ENCODE results near the gene SYK. TPM values are rescaled to one million over a fixed set of nuclear protein-coding genes. Genes with fewer than 3 reads are reported as not detected.

Gene SYK
- polyA plus RNA-seq, 3 donors = 51.1 to 186 (median 177) TPM

- H3K4me3 ChIP-seq (replicated peaks in 1 of 3; ENCODE audit: low read depth in 2 of 3, low read length in 3 of 3) = no peak overlapping the region
- H4K20me1 ChIP-seq (ENCODE audit: insufficient read depth, low read length) = no peaks in the 10 kb centered on the region
- WGBS (ENCODE audit: insufficient coverage) = 100% methylated on average over 2 of the region's 3 CpGs
- H3K27me3 ChIP-seq (ENCODE audit: control insufficient read depth in 2 of 2, insufficient read depth in 2 of 2, low read length in 2 of 2) = no peaks in the 10 kb centered on the region
- H3K36me3 ChIP-seq (replicated peaks in 1 of 2; ENCODE audit: control insufficient read depth in 1 of 2, insufficient read depth in 2 of 2, low read length in 2 of 2) = no peaks in the 10 kb centered on the region
- no peak overlapping the region for H3K4me2 ChIP-seq (replicated peaks; ENCODE audit: extremely low read depth, low read length, poor library complexity, severe bottlenecking)
- Mint-ChIP-seq H3K27ac (peak overlapping the region in 3 of 7 donors; percentile 28 to 75 (median 65)), H3K27me3 (ENCODE audit: low read depth in 3 of 3) (peaks cover 0 to 2% (median 2%) of the 10 kb centered on the region in 3 donors), H3K36me3 (no peaks in the 10 kb centered on the region), H3K4me1 (peaks cover 6% of the 10 kb centered on the region), H3K9me3 (peaks cover 0 to 1% (median 0%) of the 10 kb centered on the region in 7 donors), H3K4me3 (no peak overlapping the region)
- no peak for TF ChIP-seq CTCF (IDR thresholded peaks at IDR 0.05)
- no peak overlapping the region for H3K9ac ChIP-seq (ENCODE audit: insufficient read depth, low read length, poor library complexity, severe bottlenecking)
- intact Hi-C loops (cut with micrococcal nuclease) = loop anchor here in 1 of 2 donors (10.0 kb wide), 1 partner anchor 775 kb away; no protein-coding TSS in a partner anchor
- H3K27ac ChIP-seq (ENCODE audit: low read depth in 1 of 2, low read length in 2 of 2) = no peak overlapping the region
- DNase-seq = no peak
- no peaks in the 10 kb centered on the region for H3K9me3 ChIP-seq (replicated peaks in 1 of 2; ENCODE audit: control insufficient read depth in 1 of 2, insufficient read depth in 1 of 2, low read length in 2 of 2)
- peaks cover 0 to 6% of the 10 kb centered on the region in 2 donors for H3K4me1 ChIP-seq (ENCODE audit: control insufficient read depth in 1 of 2, insufficient read depth in 2 of 2, low read length in 2 of 2)
- H2AFZ ChIP-seq (ENCODE audit: insufficient read depth, low read depth, low read length, poor library complexity, severe bottlenecking) = no peak overlapping the region
- no peaks in the 10 kb centered on the region for H3K79me2 ChIP-seq (ENCODE audit: insufficient read depth, low read length)
These were observed 108.2 kb downstream of the SYK start for GRCh38 chr9:90909747-90910283.

GRCh38 chr9:90914196-90914595 lies 112.6 kb downstream of the SYK start:
- no peaks in the 10 kb centered on the region for H3K36me3 ChIP-seq (replicated peaks in 1 of 2; ENCODE audit: control insufficient read depth in 1 of 2, insufficient read depth in 2 of 2, low read length in 2 of 2)
- no peak overlapping the region for H2AFZ ChIP-seq (ENCODE audit: insufficient read depth, low read depth, low read length, poor library complexity, severe bottlenecking)
- no peak for DNase-seq
- no peak overlapping the region for H3K4me3 ChIP-seq (replicated peaks in 1 of 3; ENCODE audit: low read depth in 2 of 3, low read length in 3 of 3)
- no peak overlapping the region for H3K4me2 ChIP-seq (replicated peaks; ENCODE audit: extremely low read depth, low read length, poor library complexity, severe bottlenecking)
- Mint-ChIP-seq H3K36me3 (no peaks in the 10 kb centered on the region), H3K27me3 (ENCODE audit: low read depth in 3 of 3) (no peaks in the 10 kb centered on the region), H3K9me3 (no peaks in the 10 kb centered on the region), H3K4me3 (no peak overlapping the region), H3K27ac (no peak overlapping the region), H3K4me1 (peaks cover 6% of the 10 kb centered on the region)
- H3K79me2 ChIP-seq (ENCODE audit: insufficient read depth, low read length) = no peaks in the 10 kb centered on the region
- TF ChIP-seq CTCF (IDR thresholded peaks at IDR 0.05) = no peak
- no peaks in the 10 kb centered on the region for H3K9me3 ChIP-seq (replicated peaks in 1 of 2; ENCODE audit: control insufficient read depth in 1 of 2, insufficient read depth in 1 of 2, low read length in 2 of 2)
- H3K9ac ChIP-seq (ENCODE audit: insufficient read depth, low read length, poor library complexity, severe bottlenecking) = no peak overlapping the region
- H3K27ac ChIP-seq (ENCODE audit: low read depth in 1 of 2, low read length in 2 of 2) = no peak overlapping the region
- 97% methylated on average over 14 of the region's 14 CpGs for WGBS (ENCODE audit: insufficient coverage)
- intact Hi-C loops (cut with micrococcal nuclease) = loop anchor here (2.0 to 10.0 kb wide), 2 partner anchors 771 to 813 kb away; no protein-coding TSS in a partner anchor
- no peaks in the 10 kb centered on the region for H4K20me1 ChIP-seq (ENCODE audit: insufficient read depth, low read length)
- peaks cover 0 to 6% of the 10 kb centered on the region in 2 donors for H3K4me1 ChIP-seq (ENCODE audit: control insufficient read depth in 1 of 2, insufficient read depth in 2 of 2, low read length in 2 of 2)
- no peaks in the 10 kb centered on the region for H3K27me3 ChIP-seq (ENCODE audit: control insufficient read depth in 2 of 2, insufficient read depth in 2 of 2, low read length in 2 of 2)

Data from CD14-positive monocyte (primary cell).